Right lobe of liver (tissue), 6 donors: ENCODE results near the gene UGDH. TPM values are rescaled to one million over a fixed set of nuclear protein-coding genes. Genes with fewer than 3 reads are reported as not detected.

Experiments
- ATAC-seq, 4 donors: fragments of 200-7000 bp; cut with Tn5 transposase; one replicate each; pipeline ENCODE4 v1.9.1; 2020; ENCODE audit warnings: mild to moderate bottlenecking in 4 of 4, moderate library complexity in 4 of 4
- DNase-seq, 3 donors: peaks; one replicate each; pipeline ENCODE4 v3.0.0-alpha.2; 2020
- H3K27ac ChIP-seq, 3 donors: fragments of 200-600 bp; one replicate each; pipeline ENCODE4 v1.8.0; 2022
- H3K27me3 ChIP-seq, 2 donors: fragments of 200-600 bp; one replicate each; pipeline ENCODE4 v1.8.0; 2022
- H3K36me3 ChIP-seq, 4 donors: fragments of 200-600 bp; sonication (generic) in 1 of 4; one replicate each; pipeline versions ENCODE4 v1.5.1 to v1.8.0; 2017 to 2022; ENCODE audit warnings: control low read depth in 1 of 4
- H3K4me1 ChIP-seq, 4 donors: fragments of 200-600 bp; sonication (generic) in 1 of 4; one replicate each; pipeline versions ENCODE4 v1.5.1 to v1.8.0; 2017 to 2022; ENCODE audit warnings: control low read depth in 1 of 4
- H3K4me3 ChIP-seq, 3 donors: fragments of 200-600 bp; one replicate each; pipeline ENCODE4 v1.8.0; 2022
- H3K9me3 ChIP-seq, 4 donors: fragments of 200-600 bp; sonication (generic) in 1 of 4; one replicate each; pipeline versions ENCODE4 v1.5.1 to v1.8.0; 2017 to 2022; ENCODE audit warnings: control low read depth in 1 of 4
- CTCF ChIP-seq, 4 donors: fragments of 200-600 bp in 3 of 4; fragments of 450-650 bp in 1 of 4; IDR thresholded peaks; one replicate each; pipeline versions ENCODE4 v1.5.1 to v1.8.0; 2016 to 2022; ENCODE audit warnings: antibody characterized with exemption in 4 of 4, mild to moderate bottlenecking in 2 of 4
- POLR2A ChIP-seq: fragments of 450-650 bp; IDR thresholded peaks from one replicate; pipeline ENCODE4 v1.6.1; 2017; ENCODE audit warnings: antibody characterized with exemption, mild to moderate bottlenecking
- WGBS: methylation state at CpG from one replicate; pipeline ENCODE4 v1.1.6; 2018; ENCODE audit warnings: low coverage, low lambda C conversion rate; ENCODE audit not compliant: insufficient coverage; ENCODE audit errors: missing lambda C conversion rate; 5-methylcytosine and 5-hydroxymethylcytosine counted together
- intact Hi-C, 2 donors: fragments of 100-400 bp; cut with DNase I; formaldehyde crosslinking; loops; one replicate each; pipeline versions ENCODE4 v1.11.2 to v1.14.1; 2022
- total RNA-seq, 6 experiments: library from RNA; depleted of rRNA in 2 of 6; stranded (reverse); fragments of >200 nt in 2 of 6; fragmentation: NEBNext Ultra II Directional in 3 of 6; extraction: Animal tissue kit (Norgen Biotek cat#: 25700) in 3 of 6; gene quantifications; one replicate each; pipeline versions ENCODE4 v1.1.0 to v1.2.4, GENCODE V29; 2016 to 2023
- donor health status: DM: no; HTN: yes; CAD: no.
- donor health status: DM: no; HTN: no; CAD: no.
- donor health status: DM: no; HTN: no; CAD: no.
- donor health status: DM: no; HTN: yes; CAD: no.
- donor health status: DM: no; HTN: yes; CAD: no.

Gene UGDH
- total RNA-seq, 6 experiments from 2014 or later, result 134 to 647 (median 244) TPM

- Histone ChIP-seq H3K27me3 (no peaks in the 10 kb centered on the region), H3K9me3 (no peaks in the 10 kb centered on the region), H3K36me3 (peaks cover 0 to 61% (median 27%) of the 10 kb centered on the region in 4 donors), H3K4me1 (peaks cover 0 to 28% (median 11%) of the 10 kb centered on the region in 4 donors), H3K4me3 (no peak overlapping the region), H3K27ac (no peak overlapping the region)
- no peak for DNase-seq
- no peak for ATAC-seq
- TF ChIP-seq CTCF (IDR thresholded peaks at IDR 0.05) (no peak), POLR2A (no peak)
- 88% methylated on average over 6 of the region's 6 CpGs for WGBS
- intact Hi-C loops, result no loop called here
These were observed 71.8 kb downstream of the UGDH start for GRCh38 chr4:39455486-39455885.

GRCh38 chr4:39453738-39454137 lies 73.5 kb downstream of the UGDH start:
- H3K4me3 ChIP-seq, result no peak overlapping the region
- DNase-seq (no peak), ATAC-seq (no peak)
- H3K27me3 ChIP-seq, result no peaks in the 10 kb centered on the region
- WGBS, result 36% methylated on average over 2 of the region's 2 CpGs
- H3K9me3 ChIP-seq, result no peaks in the 10 kb centered on the region
- H3K36me3 ChIP-seq, result peaks cover 0 to 76% (median 27%) of the 10 kb centered on the region in 4 donors
- H3K4me1 ChIP-seq, result peaks cover 0 to 34% (median 12%) of the 10 kb centered on the region in 4 donors
- TF ChIP-seq POLR2A (no peak), CTCF (IDR thresholded peaks at IDR 0.05) (no peak)
- H3K27ac ChIP-seq, result no peak overlapping the region
- intact Hi-C loops, result no loop called here

GRCh38 chr4:39452860-39453587 lies 74.2 kb downstream of the UGDH start:
- ATAC-seq, result no peak
- WGBS, result 85% methylated on average over 11 of the region's 11 CpGs

GRCh38 chr4:39452153-39452859 lies 74.9 kb downstream of the UGDH start:
- WGBS, result 82% methylated on average over 3 of the region's 6 CpGs
- DNase-seq (no peak), ATAC-seq (no peak)
- intact Hi-C loops, result no loop called here
- Histone ChIP-seq H3K27me3 (no peaks in the 10 kb centered on the region), H3K9me3 (no peaks in the 10 kb centered on the region), H3K4me3 (no peak overlapping the region), H3K27ac (no peak overlapping the region), H3K36me3 (peaks cover 0 to 88% (median 28%) of the 10 kb centered on the region in 4 donors), H3K4me1 (peaks cover 0 to 28% (median 12%) of the 10 kb centered on the region in 4 donors)
- TF ChIP-seq CTCF (IDR thresholded peaks at IDR 0.05) (no peak), POLR2A (no peak)

More at GRCh38 chr4:39452860-39453587, 74.2 kb downstream of the UGDH start:
- intact Hi-C loops, result no loop called here
- Histone ChIP-seq H3K4me3 (no peak overlapping the region), H3K27ac (no peak overlapping the region), H3K27me3 (no peaks in the 10 kb centered on the region), H3K4me1 (peaks cover 0 to 34% (median 12%) of the 10 kb centered on the region in 4 donors), H3K9me3 (no peaks in the 10 kb centered on the region), H3K36me3 (peaks cover 0 to 82% (median 27%) of the 10 kb centered on the region in 4 donors)
- no peak for DNase-seq
- TF ChIP-seq CTCF (IDR thresholded peaks at IDR 0.05) (no peak), POLR2A (no peak)
